ENCODE results near the gene KRT13.

The KRT13 gene

GRCh38 chr17:41536741-41537613 lies 31.6 kb upstream of the KRT13 start:
- DNase-seq, result no peak

GRCh38 chr17:41535764-41536481 lies 30.5 kb upstream of the KRT13 start:
- no peak for DNase-seq

GRCh38 chr17:41534899-41535546 lies 29.6 kb upstream of the KRT13 start:
- no peak for DNase-seq

- DNase-seq, result no peak
Measured at GRCh38 chr17:41533613-41534012, 28.2 kb upstream of the KRT13 start.

GRCh38 chr17:41532947-41533570 lies 27.6 kb upstream of the KRT13 start:
- no peak for DNase-seq

- DNase-seq, result no peak
Measured at GRCh38 chr17:41531993-41532392, 26.6 kb upstream of the KRT13 start.

- no peak for DNase-seq
Measured at GRCh38 chr17:41530062-41531048, 24.9 kb upstream of the KRT13 start.

GRCh38 chr17:41529491-41529915 lies 24.1 kb upstream of the KRT13 start:
- no peak for DNase-seq

- DNase-seq, result no peak
Measured at GRCh38 chr17:41528959-41529353, 23.5 kb upstream of the KRT13 start.

GRCh38 chr17:41527063-41528023 lies 21.9 kb upstream of the KRT13 start:
- no peak for DNase-seq

- no peak for DNase-seq
Measured at GRCh38 chr17:41524261-41524660, 18.8 kb upstream of the KRT13 start.

- DNase-seq, result no peak
Measured at GRCh38 chr17:41523787-41524186, 18.4 kb upstream of the KRT13 start.

GRCh38 chr17:41523225-41523593 lies 17.8 kb upstream of the KRT13 start:
- DNase-seq, result no peak

GRCh38 chr17:41522301-41523224 lies 17.2 kb upstream of the KRT13 start:
- DNase-seq, result no peak

GRCh38 chr17:41521574-41522261 lies 16.3 kb upstream of the KRT13 start:
- no peak for DNase-seq

- no peak for DNase-seq
Measured at GRCh38 chr17:41520821-41521521, 15.6 kb upstream of the KRT13 start.

- DNase-seq, result no peak
Measured at GRCh38 chr17:41519501-41520224, 14.3 kb upstream of the KRT13 start.

Data from activated CD4-positive, alpha-beta T cell treated with anti-CD3 and anti-CD28 coated beads, Interleukin-10, Interleukin-2, amounts not matched to agents 100 ng/mL and 50 ng/mL, durations not matched to agents 16 hours and 8 hours (primary cell).